Activated T-cell treated with anti-CD3 and anti-CD28 coated beads, Interleukin-2, amount 50 U/mL, for 4 hours (primary cell): ENCODE measurements around the gene MAP3K7CL. TPM values are rescaled to one million over a fixed set of nuclear protein-coding genes. Genes with fewer than 3 reads are reported as not detected.

Source experiments
- ATAC-seq, 2 donors: fragments of 200-7000 bp; cut with Tn5 transposase; one replicate each; pipeline ENCODE4 v1.10.0; 2021
- DNase-seq: peaks from one replicate; pipeline ENCODE4 v3.0.0-alpha.2; 2020
- H3K27me3 Mint-ChIP-seq: one replicate; pipeline ENCODE4 v1.8.0; 2021; ENCODE audit warnings: low read depth, mixed read lengths
- H3K36me3 Mint-ChIP-seq: one replicate; pipeline ENCODE4 v1.8.0; 2022; ENCODE audit warnings: mixed read lengths; ENCODE audit not compliant: insufficient read depth
- H3K4me1 Mint-ChIP-seq: one replicate; pipeline ENCODE4 v1.8.0; 2021; ENCODE audit warnings: low read depth, mixed read lengths
- H3K4me3 Mint-ChIP-seq: one replicate; pipeline ENCODE4 v1.8.0; 2021; ENCODE audit warnings: mild to moderate bottlenecking, moderate library complexity, mixed read lengths
- H3K9me3 Mint-ChIP-seq: one replicate; pipeline ENCODE4 v1.8.0; 2021; ENCODE audit warnings: mixed read lengths
- total RNA-seq, 3 donors: library from RNA; stranded (reverse); gene quantifications; one replicate each; pipeline ENCODE4 v1.2.1, GENCODE V29; 2021

The MAP3K7CL gene, protein sequence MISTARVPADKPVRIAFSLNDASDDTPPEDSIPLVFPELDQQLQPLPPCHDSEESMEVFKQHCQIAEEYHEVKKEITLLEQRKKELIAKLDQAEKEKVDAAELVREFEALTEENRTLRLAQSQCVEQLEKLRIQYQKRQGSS
- total RNA-seq = 1 to 10 TPM in 2 of 3 donors, under 1 TPM in 1; 0.96 to 1.4 (median 1.3) TPM

GRCh38 chr21:29130270-29130969 is at the start of gene MAP3K7CL:
MAP3K7CL (plus strand) TSS chr21:29130644; CDS start chr21:29133345, 2,701 bp downstream.
- H3K27me3 Mint-ChIP-seq = no peaks in the 10 kb centered on the region
- H3K36me3 Mint-ChIP-seq = peaks cover 8% of the 10 kb centered on the region
- no peaks in the 10 kb centered on the region for H3K9me3 Mint-ChIP-seq
- no peaks in the 10 kb centered on the region for H3K4me1 Mint-ChIP-seq
- no peak within 1 kb of the TSS for H3K4me3 Mint-ChIP-seq
- ATAC-seq = no peak
- no peak for DNase-seq

GRCh38 chr21:29082046-29082815 is 48.2 kb upstream of the MAP3K7CL start:
- Mint-ChIP-seq H3K4me1 (peaks cover 44% of the 10 kb centered on the region), H3K27me3 (no peaks in the 10 kb centered on the region), H3K36me3 (peaks cover 4% of the 10 kb centered on the region), H3K9me3 (no peaks in the 10 kb centered on the region), H3K4me3 (no peak overlapping the region)
- no peak for ATAC-seq
- no peak for DNase-seq

GRCh38 chr21:29083306-29083705 is 47.1 kb upstream of the MAP3K7CL start:
- Mint-ChIP-seq H3K27me3 (no peaks in the 10 kb centered on the region), H3K36me3 (peaks cover 4% of the 10 kb centered on the region), H3K9me3 (no peaks in the 10 kb centered on the region), H3K4me1 (peaks cover 41% of the 10 kb centered on the region), H3K4me3 (no peak overlapping the region)
- DNase-seq = no peak
- no peak for ATAC-seq

DNA sequence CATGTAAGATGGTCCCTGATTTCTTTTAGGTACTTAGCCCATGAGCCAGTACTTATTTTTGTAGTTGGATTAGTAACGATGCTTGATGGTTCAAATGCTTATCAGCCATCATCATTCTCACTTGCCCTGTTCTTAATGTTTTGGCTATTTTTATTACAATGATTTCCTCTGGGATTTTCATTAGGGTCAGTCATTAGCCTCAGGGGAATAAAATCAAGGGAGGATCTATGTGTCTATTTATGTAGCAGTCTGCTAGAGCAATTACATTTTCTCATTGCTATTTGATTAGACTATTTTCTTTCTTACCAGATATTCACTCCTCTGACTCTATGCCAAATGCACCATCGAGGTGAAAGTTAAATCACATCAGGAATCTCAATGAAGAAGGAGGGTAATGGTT is 46.1 kb upstream of the MAP3K7CL start:
- Mint-ChIP-seq H3K4me1 (peaks cover 32% of the 10 kb centered on the region), H3K9me3 (no peaks in the 10 kb centered on the region), H3K27me3 (no peaks in the 10 kb centered on the region), H3K36me3 (peaks cover 4% of the 10 kb centered on the region), H3K4me3 (no peak overlapping the region)
- ATAC-seq (no peak), DNase-seq (no peak)

DNA sequence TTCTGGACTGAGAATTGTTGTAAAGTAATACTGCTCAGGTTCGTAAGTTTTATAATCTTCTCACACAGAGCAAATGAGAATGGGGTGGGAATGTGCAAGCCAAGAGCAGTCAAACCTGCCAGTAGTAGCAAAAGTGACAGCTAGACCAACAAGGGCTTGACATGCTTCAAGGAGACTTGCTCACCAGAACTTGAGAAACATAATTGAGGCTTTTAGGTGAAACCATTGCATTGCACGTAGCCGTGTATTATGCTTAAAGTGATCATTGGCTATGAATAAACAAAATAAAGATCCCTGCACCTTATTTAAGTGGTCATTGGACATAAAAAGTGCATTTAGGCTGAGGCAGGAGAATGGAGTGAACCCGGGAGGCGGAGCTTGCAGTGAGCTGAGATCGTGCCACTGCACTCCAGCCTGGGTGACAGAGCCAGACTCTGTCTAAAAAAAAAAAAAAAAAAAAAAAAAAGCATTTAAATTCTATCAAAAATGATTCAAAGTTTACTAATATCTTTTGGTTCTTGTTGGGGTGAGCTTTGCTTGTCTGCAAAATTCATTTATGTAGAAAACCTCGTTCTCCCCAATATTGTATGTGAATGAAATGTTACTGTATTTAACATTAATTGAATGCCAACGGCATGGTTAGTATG is 45.2 kb upstream of the MAP3K7CL start:
- Mint-ChIP-seq H3K36me3 (peaks cover 4% of the 10 kb centered on the region), H3K27me3 (no peaks in the 10 kb centered on the region), H3K4me1 (peaks cover 23% of the 10 kb centered on the region), H3K9me3 (no peaks in the 10 kb centered on the region), H3K4me3 (no peak overlapping the region)
- DNase-seq (no peak), ATAC-seq (no peak)

- Mint-ChIP-seq H3K36me3 (peaks cover 9% of the 10 kb centered on the region), H3K9me3 (no peaks in the 10 kb centered on the region), H3K27me3 (no peaks in the 10 kb centered on the region), H3K4me3 (no peak overlapping the region), H3K4me1 (peaks cover 5% of the 10 kb centered on the region)
- no peak for DNase-seq
- peak in 1 of 2 donors; percentile 65 for ATAC-seq
Observed at GRCh38 chr21:29091033-29091432, 39.4 kb upstream of the MAP3K7CL start.

GRCh38 chr21:29092102-29092959 is 38.1 kb upstream of the MAP3K7CL start:
- peaks cover 5% of the 10 kb centered on the region for H3K4me1 Mint-ChIP-seq
- no peaks in the 10 kb centered on the region for H3K9me3 Mint-ChIP-seq
- no peaks in the 10 kb centered on the region for H3K27me3 Mint-ChIP-seq
- DNase-seq = no peak
- H3K4me3 Mint-ChIP-seq = no peak overlapping the region
- ATAC-seq = peak; percentile 7 to 36
- H3K36me3 Mint-ChIP-seq = peaks cover 5% of the 10 kb centered on the region

- H3K36me3 Mint-ChIP-seq = peaks cover 10% of the 10 kb centered on the region
- DNase-seq (no peak), ATAC-seq (no peak)
- no peaks in the 10 kb centered on the region for H3K9me3 Mint-ChIP-seq
- H3K27me3 Mint-ChIP-seq = no peaks in the 10 kb centered on the region
- no peak overlapping the region for H3K4me3 Mint-ChIP-seq
- H3K4me1 Mint-ChIP-seq = no peaks in the 10 kb centered on the region
Observed at GRCh38 chr21:29096218-29097015, 34.0 kb upstream of the MAP3K7CL start.

DNA sequence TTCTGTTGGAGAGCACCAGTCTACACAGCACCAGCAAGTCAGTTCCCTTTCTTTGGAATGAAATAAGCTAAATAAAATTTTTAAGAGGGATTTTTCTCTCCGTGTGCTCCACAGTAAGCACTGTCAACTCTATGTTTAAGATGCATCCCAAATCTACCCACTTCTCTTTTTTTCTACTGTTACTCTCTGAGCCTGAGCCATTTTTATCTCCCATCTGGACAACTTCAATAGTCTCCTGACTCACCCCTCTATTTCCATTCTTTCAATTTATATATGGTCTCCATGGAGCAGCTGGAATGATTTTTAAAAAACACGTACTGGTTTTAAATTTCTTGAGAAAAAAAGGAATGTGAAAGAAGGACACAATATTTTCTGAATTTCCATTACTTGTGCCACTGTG is 32.3 kb upstream of the MAP3K7CL start:
- H3K9me3 Mint-ChIP-seq = no peaks in the 10 kb centered on the region
- H3K36me3 Mint-ChIP-seq = peaks cover 5% of the 10 kb centered on the region
- DNase-seq (no peak), ATAC-seq (no peak)
- no peak overlapping the region for H3K4me3 Mint-ChIP-seq
- H3K27me3 Mint-ChIP-seq = no peaks in the 10 kb centered on the region
- H3K4me1 Mint-ChIP-seq = no peaks in the 10 kb centered on the region

GRCh38 chr21:29102791-29103257 is 27.6 kb upstream of the MAP3K7CL start:
- DNase-seq = no peak
- ATAC-seq = no peak
- no peak overlapping the region for H3K4me3 Mint-ChIP-seq
- H3K36me3 Mint-ChIP-seq = peaks cover 13% of the 10 kb centered on the region
- no peaks in the 10 kb centered on the region for H3K9me3 Mint-ChIP-seq
- H3K27me3 Mint-ChIP-seq = no peaks in the 10 kb centered on the region
- H3K4me1 Mint-ChIP-seq = no peaks in the 10 kb centered on the region

GRCh38 chr21:29104239-29104708 is 26.2 kb upstream of the MAP3K7CL start:
- H3K36me3 Mint-ChIP-seq = peaks cover 13% of the 10 kb centered on the region
- DNase-seq = no peak
- no peaks in the 10 kb centered on the region for H3K9me3 Mint-ChIP-seq
- no peak for ATAC-seq
- H3K4me1 Mint-ChIP-seq = no peaks in the 10 kb centered on the region
- H3K4me3 Mint-ChIP-seq = no peak overlapping the region
- no peaks in the 10 kb centered on the region for H3K27me3 Mint-ChIP-seq

GRCh38 chr21:29105218-29105617 is 25.2 kb upstream of the MAP3K7CL start:
- Mint-ChIP-seq H3K9me3 (no peaks in the 10 kb centered on the region), H3K4me1 (no peaks in the 10 kb centered on the region), H3K27me3 (no peaks in the 10 kb centered on the region), H3K36me3 (peaks cover 10% of the 10 kb centered on the region), H3K4me3 (no peak overlapping the region)
- DNase-seq (no peak), ATAC-seq (no peak)
